Measurements from ENCODE around the gene TRIP10.

TRIP10 gene

GRCh38 chr19:6739390-6739882 lies at the start of gene TRIP10:
Gene TRIP10, plus strand, starts transcription at chr19:6739680. Its CDS starts 82 bp downstream, at chr19:6739762.
- CTCF ChIA-PET = interaction anchor here (1.3 to 4.3 kb wide), 4 partner anchors 64 to 223 kb away, joined by 3 to 72 read pairs (median 9); no protein-coding TSS in a partner anchor
- peak within 1 kb of the TSS; percentile 98 for H3K4me3 Mint-ChIP-seq
- peaks cover 44% of the 10 kb centered on the region for H3K4me1 Mint-ChIP-seq
- peaks cover 14% of the 10 kb centered on the region for H3K36me3 Mint-ChIP-seq
- peak within 1 kb of the TSS; percentile 98 for H3K27ac Mint-ChIP-seq
- H3K27me3 Mint-ChIP-seq = peaks cover 7% of the 10 kb centered on the region
- peak; percentile 82 for DNase-seq
- no peaks in the 10 kb centered on the region for H3K9me3 Mint-ChIP-seq

- CTCF ChIA-PET = interaction anchor here (1.6 kb wide), 1 partner anchor 10 kb away, joined by 3 read pairs; no protein-coding TSS in a partner anchor
- Mint-ChIP-seq H3K9me3 (peaks cover 3% of the 10 kb centered on the region), H3K27me3 (peaks cover 16% of the 10 kb centered on the region), H3K27ac (no peak overlapping the region), H3K4me3 (no peak overlapping the region), H3K4me1 (no peaks in the 10 kb centered on the region), H3K36me3 (no peaks in the 10 kb centered on the region)
- DNase-seq = no peak
These were observed 49.2 kb upstream of the TRIP10 start for GRCh38 chr19:6690160-6690885.

GRCh38 chr19:6691342-6691741 lies 48.1 kb upstream of the TRIP10 start:
- no peak overlapping the region for H3K27ac Mint-ChIP-seq
- no peaks in the 10 kb centered on the region for H3K36me3 Mint-ChIP-seq
- H3K27me3 Mint-ChIP-seq = peaks cover 15% of the 10 kb centered on the region
- peaks cover 3% of the 10 kb centered on the region for H3K9me3 Mint-ChIP-seq
- CTCF ChIA-PET = no interaction called here
- no peak for DNase-seq
- no peaks in the 10 kb centered on the region for H3K4me1 Mint-ChIP-seq
- H3K4me3 Mint-ChIP-seq = no peak overlapping the region

GRCh38 chr19:6692027-6692426 lies 47.5 kb upstream of the TRIP10 start:
- H3K9me3 Mint-ChIP-seq = peaks cover 3% of the 10 kb centered on the region
- H3K27me3 Mint-ChIP-seq = peaks cover 15% of the 10 kb centered on the region
- no peak overlapping the region for H3K27ac Mint-ChIP-seq
- no peak for DNase-seq
- CTCF ChIA-PET = no interaction called here
- peaks cover under 1% of the 10 kb centered on the region for H3K4me1 Mint-ChIP-seq
- H3K4me3 Mint-ChIP-seq = no peak overlapping the region
- no peaks in the 10 kb centered on the region for H3K36me3 Mint-ChIP-seq

GRCh38 chr19:6693056-6693471 lies 46.4 kb upstream of the TRIP10 start:
- CTCF ChIA-PET = no interaction called here
- no peak overlapping the region for H3K27ac Mint-ChIP-seq
- peaks cover 5% of the 10 kb centered on the region for H3K4me1 Mint-ChIP-seq
- H3K36me3 Mint-ChIP-seq = no peaks in the 10 kb centered on the region
- no peak overlapping the region for H3K4me3 Mint-ChIP-seq
- peaks cover 22% of the 10 kb centered on the region for H3K27me3 Mint-ChIP-seq
- no peak for DNase-seq
- peaks cover 3% of the 10 kb centered on the region for H3K9me3 Mint-ChIP-seq

- H3K4me1 Mint-ChIP-seq = peaks cover 5% of the 10 kb centered on the region
- H3K27me3 Mint-ChIP-seq = peaks cover 22% of the 10 kb centered on the region
- no peak overlapping the region for H3K4me3 Mint-ChIP-seq
- no peaks in the 10 kb centered on the region for H3K36me3 Mint-ChIP-seq
- H3K9me3 Mint-ChIP-seq = peaks cover 2% of the 10 kb centered on the region
- CTCF ChIA-PET = no interaction called here
- no peak for DNase-seq
- no peak overlapping the region for H3K27ac Mint-ChIP-seq
These were observed 45.8 kb upstream of the TRIP10 start for GRCh38 chr19:6693681-6694080.

- H3K4me3 Mint-ChIP-seq = no peak overlapping the region
- H3K9me3 Mint-ChIP-seq = peaks cover under 1% of the 10 kb centered on the region
- peaks cover 5% of the 10 kb centered on the region for H3K4me1 Mint-ChIP-seq
These were observed 45.2 kb upstream of the TRIP10 start for GRCh38 chr19:6694147-6694815.

GRCh38 chr19:6696239-6696820 lies 43.1 kb upstream of the TRIP10 start:
- H3K4me1 Mint-ChIP-seq = peaks cover 5% of the 10 kb centered on the region
- H3K9me3 Mint-ChIP-seq = peaks cover 2% of the 10 kb centered on the region
- H3K4me3 Mint-ChIP-seq = no peak overlapping the region
- CTCF ChIA-PET = no interaction called here
- H3K27me3 Mint-ChIP-seq = peaks cover 26% of the 10 kb centered on the region
- DNase-seq = no peak
- H3K27ac Mint-ChIP-seq = no peak overlapping the region
- peaks cover 1% of the 10 kb centered on the region for H3K36me3 Mint-ChIP-seq

More at GRCh38 chr19:6694147-6694815, 45.2 kb upstream of the TRIP10 start:
- H3K36me3 Mint-ChIP-seq = no peaks in the 10 kb centered on the region
- DNase-seq = no peak
- CTCF ChIA-PET = no interaction called here
- peaks cover 24% of the 10 kb centered on the region for H3K27me3 Mint-ChIP-seq
- no peak overlapping the region for H3K27ac Mint-ChIP-seq

GRCh38 chr19:6697291-6697690 lies 42.2 kb upstream of the TRIP10 start:
- Mint-ChIP-seq H3K9me3 (peaks cover 2% of the 10 kb centered on the region), H3K27ac (no peak overlapping the region), H3K4me1 (peaks cover 5% of the 10 kb centered on the region), H3K27me3 (peaks cover 32% of the 10 kb centered on the region), H3K4me3 (no peak overlapping the region), H3K36me3 (peaks cover 1% of the 10 kb centered on the region)
- no peak for DNase-seq
- CTCF ChIA-PET = no interaction called here

GRCh38 chr19:6699935-6700334 lies 39.5 kb upstream of the TRIP10 start:
- no peak for DNase-seq
- CTCF ChIA-PET = no interaction called here
- peaks cover 1% of the 10 kb centered on the region for H3K36me3 Mint-ChIP-seq
- peaks cover 5% of the 10 kb centered on the region for H3K4me1 Mint-ChIP-seq
- H3K27me3 Mint-ChIP-seq = peaks cover 35% of the 10 kb centered on the region
- no peak overlapping the region for H3K4me3 Mint-ChIP-seq
- no peak overlapping the region for H3K27ac Mint-ChIP-seq
- H3K9me3 Mint-ChIP-seq = peaks cover 2% of the 10 kb centered on the region

GRCh38 chr19:6700586-6701316 lies 38.7 kb upstream of the TRIP10 start:
- DNase-seq = no peak
- no peak overlapping the region for H3K27ac Mint-ChIP-seq
- peaks cover 1% of the 10 kb centered on the region for H3K36me3 Mint-ChIP-seq
- H3K27me3 Mint-ChIP-seq = peaks cover 38% of the 10 kb centered on the region
- no peak overlapping the region for H3K4me3 Mint-ChIP-seq
- peaks cover 5% of the 10 kb centered on the region for H3K4me1 Mint-ChIP-seq
- peaks cover 2% of the 10 kb centered on the region for H3K9me3 Mint-ChIP-seq
- CTCF ChIA-PET = no interaction called here

- no peak for DNase-seq
- no peak overlapping the region for H3K27ac Mint-ChIP-seq
- peaks cover 70% of the 10 kb centered on the region for H3K27me3 Mint-ChIP-seq
- H3K9me3 Mint-ChIP-seq = no peaks in the 10 kb centered on the region
- H3K4me1 Mint-ChIP-seq = peaks cover 9% of the 10 kb centered on the region
- H3K4me3 Mint-ChIP-seq = no peak overlapping the region
- CTCF ChIA-PET = no interaction called here
- peaks cover 3% of the 10 kb centered on the region for H3K36me3 Mint-ChIP-seq
These were observed 33.4 kb upstream of the TRIP10 start for GRCh38 chr19:6705931-6706632.

- Mint-ChIP-seq H3K27ac (no peak overlapping the region), H3K4me3 (no peak overlapping the region), H3K27me3 (peaks cover 75% of the 10 kb centered on the region), H3K4me1 (peaks cover 9% of the 10 kb centered on the region), H3K9me3 (no peaks in the 10 kb centered on the region), H3K36me3 (peaks cover 3% of the 10 kb centered on the region)
- CTCF ChIA-PET = no interaction called here
- no peak for DNase-seq
These were observed 32.9 kb upstream of the TRIP10 start for GRCh38 chr19:6706633-6706958.

All from activated naive CD4-positive, alpha-beta T cell treated with anti-CD3 and anti-CD28 coated beads, Interleukin-2, amount 10 ng/mL, durations not matched to agents 7 days and 5 days (primary cell).